Measurements from ENCODE around the gene ATXN7. TPM values are rescaled to one million over a fixed set of nuclear protein-coding genes. Genes with fewer than 3 reads are reported as not detected.
A peak's percentile ranks its signal among the peaks of the same experiment; 100 is the strongest.

The ATXN7 gene
- total and polyA plus RNA-seq, 7 donors = 2.4 to 27.2 (median 16.2) TPM

DNA sequence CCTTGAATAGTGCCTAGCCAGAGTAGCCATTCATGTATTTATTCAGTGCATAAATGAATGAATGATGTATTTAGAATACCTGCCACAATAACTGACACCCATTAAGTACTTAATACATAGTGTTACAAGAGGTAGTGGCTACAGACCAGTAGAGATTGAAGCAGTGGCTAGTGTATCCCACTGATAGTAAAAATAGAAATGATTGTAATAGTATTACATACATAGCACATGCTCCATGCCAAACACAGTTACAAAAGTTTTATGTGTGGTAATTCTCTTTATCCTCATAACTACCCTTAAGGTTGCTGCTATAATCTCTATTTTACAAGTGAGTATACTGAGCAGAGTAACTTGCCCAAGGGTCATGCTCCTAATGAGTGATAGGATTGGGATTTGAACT lies 78.9 kb downstream of the ATXN7 start:
- Histone ChIP-seq H3K36me3 (ENCODE audit: insufficient read depth in 1 of 2, low read depth in 1 of 2) (peaks cover 0 to 4% of the 10 kb centered on the region in 2 donors), H3K4me3 (no peak overlapping the region), H3K27ac (peak overlapping the region; percentile 4), H3K4me1 (peaks cover 43% of the 10 kb centered on the region), H3K27me3 (ENCODE audit: insufficient read depth in 3 of 3, low read length in 2 of 3) (no peaks in the 10 kb centered on the region), H3K9me3 (no peaks in the 10 kb centered on the region)
- intact Hi-C loops (cut with DNase I) = no loop called here
- TF ChIP-seq, protein P1, sequence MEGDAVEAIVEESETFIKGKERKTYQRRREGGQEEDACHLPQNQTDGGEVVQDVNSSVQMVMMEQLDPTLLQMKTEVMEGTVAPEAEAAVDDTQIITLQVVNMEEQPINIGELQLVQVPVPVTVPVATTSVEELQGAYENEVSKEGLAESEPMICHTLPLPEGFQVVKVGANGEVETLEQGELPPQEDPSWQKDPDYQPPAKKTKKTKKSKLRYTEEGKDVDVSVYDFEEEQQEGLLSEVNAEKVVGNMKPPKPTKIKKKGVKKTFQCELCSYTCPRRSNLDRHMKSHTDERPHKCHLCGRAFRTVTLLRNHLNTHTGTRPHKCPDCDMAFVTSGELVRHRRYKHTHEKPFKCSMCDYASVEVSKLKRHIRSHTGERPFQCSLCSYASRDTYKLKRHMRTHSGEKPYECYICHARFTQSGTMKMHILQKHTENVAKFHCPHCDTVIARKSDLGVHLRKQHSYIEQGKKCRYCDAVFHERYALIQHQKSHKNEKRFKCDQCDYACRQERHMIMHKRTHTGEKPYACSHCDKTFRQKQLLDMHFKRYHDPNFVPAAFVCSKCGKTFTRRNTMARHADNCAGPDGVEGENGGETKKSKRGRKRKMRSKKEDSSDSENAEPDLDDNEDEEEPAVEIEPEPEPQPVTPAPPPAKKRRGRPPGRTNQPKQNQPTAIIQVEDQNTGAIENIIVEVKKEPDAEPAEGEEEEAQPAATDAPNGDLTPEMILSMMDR (IDR thresholded peaks at IDR 0.05) = no peak
- no peak for DNase-seq
- ATAC-seq = peak; percentile 69 to 82 (median 78)

DNA sequence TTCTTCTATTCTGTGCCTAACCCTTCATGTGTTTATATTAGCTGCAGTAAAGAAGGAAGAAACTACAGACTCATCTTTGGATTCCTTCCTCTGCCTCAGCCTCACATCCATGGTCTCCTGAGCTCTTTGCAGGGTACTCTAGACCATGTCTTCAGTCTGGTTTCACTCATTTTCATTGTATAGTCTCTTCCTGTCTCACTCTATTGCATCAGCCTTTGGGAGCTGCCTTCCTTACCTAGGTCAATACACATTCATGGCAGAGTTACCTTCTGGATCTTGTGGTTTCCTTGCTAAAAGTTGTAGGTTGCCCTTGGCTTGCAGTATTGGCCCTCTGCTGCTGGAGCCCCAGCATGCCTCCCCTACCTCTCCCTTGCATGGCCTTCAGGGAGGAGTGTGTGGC lies 80.0 kb downstream of the ATXN7 start:
- H3K9me3 ChIP-seq = no peaks in the 10 kb centered on the region
- H3K27ac ChIP-seq = no peak overlapping the region
- no peak for ATAC-seq
- H3K4me3 ChIP-seq = no peak overlapping the region
- H3K36me3 ChIP-seq (ENCODE audit: insufficient read depth in 1 of 2, low read depth in 1 of 2) = peaks cover 0 to 4% of the 10 kb centered on the region in 2 donors
- H3K4me1 ChIP-seq = peaks cover 38% of the 10 kb centered on the region
- intact Hi-C loops (cut with DNase I) = no loop called here
- no peak for DNase-seq
- TF ChIP-seq, protein P1 (IDR thresholded peaks at IDR 0.05) = no peak
- no peaks in the 10 kb centered on the region for H3K27me3 ChIP-seq (ENCODE audit: insufficient read depth in 3 of 3, low read length in 2 of 3)

DNA sequence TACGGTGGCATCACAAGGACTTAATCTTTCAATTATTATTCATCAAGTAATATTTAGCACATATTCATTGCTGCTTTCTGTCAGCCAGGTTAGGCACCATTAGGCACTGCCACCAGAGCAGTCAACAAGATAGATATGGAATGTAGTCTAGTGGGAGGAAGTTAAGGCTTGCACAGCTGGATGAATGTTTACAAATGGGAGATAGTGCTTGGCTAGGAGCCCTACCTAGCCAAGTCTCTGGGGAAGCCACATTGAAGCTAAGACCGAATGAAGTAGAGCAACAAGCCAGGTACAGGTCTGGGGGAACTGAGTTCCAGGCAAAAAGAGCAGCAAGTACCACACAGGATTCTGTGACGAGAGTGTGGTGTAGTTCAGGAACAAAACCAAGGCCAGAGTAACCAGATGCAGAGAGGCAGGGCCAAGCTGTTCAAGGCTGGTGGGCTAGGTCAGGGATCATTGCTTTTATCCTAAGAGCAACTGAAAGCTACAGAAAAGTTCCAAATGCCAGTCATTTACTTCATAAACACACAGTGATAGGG lies 82.0 kb downstream of the ATXN7 start:
- intact Hi-C loops (cut with DNase I) = no loop called here
- H3K9me3 ChIP-seq = no peaks in the 10 kb centered on the region
- no peak for DNase-seq
- H3K27me3 ChIP-seq (ENCODE audit: insufficient read depth in 3 of 3, low read length in 2 of 3) = no peaks in the 10 kb centered on the region
- H3K27ac ChIP-seq = peak overlapping the region; percentile 47
- TF ChIP-seq, protein P1 (IDR thresholded peaks at IDR 0.05) = no peak
- peaks cover 0 to 4% of the 10 kb centered on the region in 2 donors for H3K36me3 ChIP-seq (ENCODE audit: insufficient read depth in 1 of 2, low read depth in 1 of 2)
- WGBS, 3 donors = 68 to 82% (median 71%) methylated on average over 3 of the region's 3 CpGs
- peak in 3 of 4 donors; percentile 49 to 72 (median 60) for ATAC-seq
- H3K4me1 ChIP-seq = peaks cover 48% of the 10 kb centered on the region
- no peak overlapping the region for H3K4me3 ChIP-seq

DNA sequence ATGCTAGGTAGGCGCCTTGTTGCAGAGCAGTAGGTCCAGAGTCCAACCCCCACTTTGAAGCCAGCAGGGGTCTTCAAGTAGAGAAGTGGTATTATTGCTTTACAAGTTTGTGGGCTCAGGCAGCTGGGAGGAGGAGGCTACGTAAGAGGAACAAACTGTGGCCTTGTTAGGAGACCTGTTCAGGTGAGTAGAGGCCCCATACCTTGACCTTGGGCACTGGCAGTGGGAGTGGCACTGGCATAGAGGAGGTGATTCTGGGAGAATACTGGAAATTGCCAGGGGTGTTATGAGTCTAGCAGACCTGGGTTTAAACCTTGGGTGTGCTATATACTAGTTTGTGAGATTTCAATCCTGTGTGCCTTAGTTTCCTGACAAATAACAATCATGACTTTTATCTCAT lies 83.1 kb downstream of the ATXN7 start:
- intact Hi-C loops (cut with DNase I) = no loop called here
- WGBS, 3 donors = 99 to 100% (median 100%) methylated on average over 2 of the region's 2 CpGs
- H3K4me3 ChIP-seq = no peak overlapping the region
- H3K27ac ChIP-seq = no peak overlapping the region
- H3K9me3 ChIP-seq = no peaks in the 10 kb centered on the region
- ATAC-seq (no peak), DNase-seq (no peak)
- H3K36me3 ChIP-seq (ENCODE audit: insufficient read depth in 1 of 2, low read depth in 1 of 2) = peaks cover 0 to 4% of the 10 kb centered on the region in 2 donors
- H3K4me1 ChIP-seq = peaks cover 48% of the 10 kb centered on the region
- no peaks in the 10 kb centered on the region for H3K27me3 ChIP-seq (ENCODE audit: insufficient read depth in 3 of 3, low read length in 2 of 3)
- TF ChIP-seq, protein P1 (IDR thresholded peaks at IDR 0.05) = no peak

DNA sequence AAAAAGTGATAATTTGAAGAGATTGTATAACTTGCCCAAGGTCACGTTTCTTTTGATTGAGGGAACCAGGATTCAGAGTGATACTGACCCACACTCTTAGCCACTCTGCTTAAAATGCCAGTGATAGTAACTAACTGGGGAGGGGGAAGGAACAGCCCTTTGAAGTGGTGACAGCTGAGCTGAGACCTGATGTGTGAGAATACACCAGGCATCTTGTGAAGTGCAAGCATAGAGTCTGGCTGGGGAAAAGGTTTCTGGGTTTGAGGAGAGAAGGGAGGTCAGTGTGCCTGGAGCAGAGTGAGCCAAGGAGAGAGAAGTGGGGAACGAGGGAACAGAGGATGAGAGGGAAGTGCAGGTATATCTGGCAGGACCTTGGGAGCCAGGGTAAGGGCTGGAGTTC lies 83.9 kb downstream of the ATXN7 start:
- 79 to 87% (median 81%) methylated on average over 2 of the region's 2 CpGs for WGBS, 3 donors
- Histone ChIP-seq H3K27ac (no peak overlapping the region), H3K4me3 (no peak overlapping the region), H3K4me1 (peaks cover 40% of the 10 kb centered on the region), H3K36me3 (ENCODE audit: insufficient read depth in 1 of 2, low read depth in 1 of 2) (peaks cover 0 to 4% of the 10 kb centered on the region in 2 donors), H3K27me3 (ENCODE audit: insufficient read depth in 3 of 3, low read length in 2 of 3) (no peaks in the 10 kb centered on the region), H3K9me3 (no peaks in the 10 kb centered on the region)
- TF ChIP-seq, protein P1 (IDR thresholded peaks at IDR 0.05) = no peak
- DNase-seq = no peak
- intact Hi-C loops (cut with DNase I) = no loop called here
- no peak for ATAC-seq

Data from psoas muscle (tissue), 8 donors.